Eye (tissue), 1 donor: ENCODE measurements around the gene PTGR3.
A peak's percentile ranks its signal among the peaks of the same experiment; 100 is the strongest.

ENCODE experiments used
- DNase-seq: peaks from one replicate; pipeline ENCODE4 v3.0.0-alpha.2; 2015

The PTGR3 gene

GRCh38 chr18:75209129-75209950 is at the start of gene PTGR3:
Gene PTGR3 (minus strand): TSS chr18:75209139. CDS start chr18:75209058, 81 bp downstream.
- peak; percentile 92 for DNase-seq

- DNase-seq, result no peak
Measured at GRCh38 chr18:75257605-75258004, 48.7 kb upstream of the PTGR3 start.

GRCh38 chr18:75256376-75256775 is 47.4 kb upstream of the PTGR3 start:
- DNase-seq, result no peak

GRCh38 chr18:75255094-75255493 is 46.2 kb upstream of the PTGR3 start:
- DNase-seq, result no peak

- DNase-seq, result no peak
Measured at GRCh38 chr18:75253784-75254183, 44.8 kb upstream of the PTGR3 start.

GRCh38 chr18:75253043-75253442 is 44.1 kb upstream of the PTGR3 start:
- no peak for DNase-seq

- no peak for DNase-seq
Measured at GRCh38 chr18:75252136-75252535, 43.2 kb upstream of the PTGR3 start.

DNA sequence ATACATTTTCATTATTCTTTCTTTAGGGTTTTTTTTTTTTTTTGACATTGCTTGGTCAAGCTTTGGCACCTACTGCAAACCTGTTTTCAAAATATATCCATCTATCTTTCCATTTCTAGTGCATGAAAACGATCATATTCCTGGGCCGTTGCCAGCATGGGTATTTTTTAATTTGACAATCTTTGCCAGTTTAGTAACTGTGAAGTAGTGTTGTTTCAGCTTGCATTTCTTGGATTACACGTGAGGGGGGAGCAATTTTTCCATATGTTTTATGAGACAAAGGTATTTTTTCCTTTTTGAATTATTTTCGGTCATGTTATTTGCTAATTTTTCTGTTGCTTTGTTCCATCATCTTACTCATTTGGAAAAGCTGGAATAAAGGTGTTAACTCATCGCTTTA is 42.5 kb upstream of the PTGR3 start:
- no peak for DNase-seq

DNA sequence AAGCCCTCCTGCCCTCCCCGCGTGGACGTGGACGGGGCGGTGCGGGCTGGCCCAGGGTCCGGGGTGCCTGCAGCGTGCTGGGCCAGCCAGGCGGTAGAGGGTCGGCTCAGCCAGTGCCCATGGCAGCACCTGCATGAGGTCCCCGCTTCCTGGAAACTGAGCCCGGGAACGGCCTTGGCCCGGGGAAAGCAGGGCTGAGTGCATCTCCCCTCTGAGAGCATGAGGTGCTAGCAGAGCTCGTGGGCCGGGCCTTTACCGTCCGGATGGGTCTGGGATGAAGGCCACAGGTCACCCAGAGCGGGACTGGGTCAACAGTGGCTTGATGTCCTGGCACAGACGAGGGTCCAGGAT is 41.5 kb upstream of the PTGR3 start:
- no peak for DNase-seq

DNA sequence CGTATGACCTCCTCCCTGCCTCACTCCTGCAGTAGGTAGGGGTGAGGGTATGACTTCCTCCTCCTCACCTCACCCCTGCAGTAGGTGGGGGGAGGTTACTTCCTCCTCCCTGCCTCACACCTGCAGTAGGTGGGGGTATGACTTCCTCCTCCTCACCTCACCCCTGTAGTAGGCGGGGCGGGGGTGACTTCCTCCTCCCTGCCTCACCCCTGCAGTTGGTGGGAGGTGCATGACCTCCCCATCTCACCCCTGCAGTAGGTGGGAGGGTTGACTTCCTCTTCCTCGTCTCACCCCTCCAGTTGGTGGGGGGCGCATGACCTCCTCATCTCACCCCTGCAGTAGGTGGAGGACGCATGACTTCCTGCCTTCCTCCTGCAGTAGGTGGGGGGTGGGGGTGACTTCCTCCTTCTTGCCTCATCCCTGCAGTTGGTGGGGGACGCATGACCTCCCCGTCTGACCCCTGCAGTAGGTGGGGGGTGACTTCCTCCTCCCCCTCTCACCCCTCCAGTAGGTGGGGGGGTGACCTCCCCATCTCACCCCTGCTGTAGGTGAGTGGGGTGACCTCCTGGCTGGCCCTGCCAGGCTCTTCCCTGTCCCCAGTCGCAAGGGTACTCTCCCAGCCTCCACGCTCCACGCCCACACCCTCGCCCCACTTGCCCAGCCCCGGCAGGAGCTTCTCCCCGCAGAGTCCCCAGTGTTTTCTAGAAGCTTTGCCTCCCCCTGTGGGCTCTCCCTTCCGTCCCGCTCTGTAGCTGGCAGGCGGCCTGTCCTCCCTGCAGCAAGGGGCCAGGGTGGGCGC is 40.9 kb upstream of the PTGR3 start:
- DNase-seq, result no peak

GRCh38 chr18:75249175-75249518 is 40.2 kb upstream of the PTGR3 start:
- no peak for DNase-seq

GRCh38 chr18:75248426-75249174 is 39.7 kb upstream of the PTGR3 start:
- peak; percentile 52 for DNase-seq

DNA sequence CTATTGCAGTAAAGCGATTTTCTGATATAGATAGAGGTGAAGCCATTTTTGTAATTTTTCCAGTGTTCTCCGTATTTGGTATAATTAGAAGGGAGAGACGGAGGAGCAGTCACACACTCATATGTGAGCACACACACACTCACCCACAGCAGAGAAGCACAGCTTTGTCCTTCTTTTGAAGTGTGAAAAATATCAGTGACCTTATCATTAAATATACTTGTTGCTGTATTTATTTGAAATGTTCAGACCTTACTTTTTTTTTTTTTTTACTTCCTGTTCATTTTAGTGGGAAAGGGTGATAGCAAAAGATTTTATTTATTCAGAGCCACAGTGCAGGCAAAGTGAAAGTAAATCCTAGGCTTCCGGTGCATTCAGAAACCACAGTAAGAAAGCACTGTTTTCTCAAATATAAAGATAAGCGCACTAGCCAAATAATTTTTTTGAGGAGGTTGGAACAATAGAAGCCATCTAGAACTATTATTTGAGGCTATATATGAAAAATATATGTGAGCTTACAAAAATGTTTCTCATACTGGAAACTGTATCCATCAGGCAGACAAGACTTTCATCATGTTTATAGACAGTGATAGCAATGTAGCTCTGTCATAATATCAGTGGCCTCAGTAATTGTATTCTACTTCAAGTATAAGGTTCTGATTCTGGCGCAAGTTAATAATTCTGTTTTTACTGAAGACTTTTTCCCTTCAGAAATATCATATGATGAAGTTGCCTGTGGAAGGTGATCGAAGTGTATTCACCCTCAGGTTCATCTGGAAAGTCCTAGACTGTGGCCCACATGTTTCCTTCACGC is 38.9 kb upstream of the PTGR3 start:
- peak; percentile 56 for DNase-seq

GRCh38 chr18:75246721-75247610 is 38.0 kb upstream of the PTGR3 start:
- peak; percentile 43 for DNase-seq

DNA sequence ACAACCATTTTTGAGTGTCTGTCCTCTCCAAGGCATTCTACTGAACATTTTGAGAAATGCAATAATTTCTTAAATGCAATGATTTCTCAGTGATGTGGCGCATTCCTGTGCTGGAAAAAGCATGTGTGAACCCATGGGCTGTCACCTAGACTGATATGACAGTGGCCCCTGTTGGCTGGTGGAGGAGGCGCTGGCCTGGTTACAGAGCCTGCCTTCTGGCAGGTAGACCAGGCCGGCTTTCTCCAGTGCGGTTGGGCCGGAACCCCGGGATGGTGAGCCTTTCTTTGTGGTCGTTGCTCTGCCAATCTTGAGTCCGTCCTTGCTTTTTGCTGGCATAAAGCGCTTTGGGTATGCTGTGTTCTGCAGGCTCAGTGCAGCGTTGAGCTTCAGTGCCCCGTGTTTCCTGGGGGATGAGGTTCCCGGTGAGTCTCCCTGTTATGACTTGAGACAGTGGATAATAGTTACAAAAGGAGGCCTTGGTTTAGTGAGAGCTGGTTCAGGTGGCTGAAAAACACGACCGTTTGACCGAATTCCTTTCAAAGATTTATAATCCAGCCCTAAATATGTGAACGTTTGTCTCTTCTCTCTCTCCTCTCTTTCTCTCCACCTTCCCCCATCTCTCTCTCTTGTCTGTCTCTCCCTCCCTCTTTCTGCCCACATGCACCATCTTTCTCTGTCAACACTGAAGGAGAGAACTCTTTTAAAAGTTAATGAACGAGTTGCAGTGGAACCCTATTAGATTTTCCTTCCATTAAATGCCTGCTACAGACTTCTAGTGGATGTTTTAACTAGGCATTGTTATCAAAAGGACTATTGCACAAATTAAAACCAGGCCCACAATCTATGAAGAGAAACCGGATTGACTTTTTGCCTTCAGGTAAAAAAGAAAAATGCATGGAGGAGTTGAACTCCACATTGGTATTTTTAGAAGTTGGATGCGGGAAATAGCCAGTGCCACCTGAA is 35.7 kb upstream of the PTGR3 start:
- no peak for DNase-seq

- DNase-seq, result no peak
Measured at GRCh38 chr18:75241705-75242104, 32.8 kb upstream of the PTGR3 start.

DNA sequence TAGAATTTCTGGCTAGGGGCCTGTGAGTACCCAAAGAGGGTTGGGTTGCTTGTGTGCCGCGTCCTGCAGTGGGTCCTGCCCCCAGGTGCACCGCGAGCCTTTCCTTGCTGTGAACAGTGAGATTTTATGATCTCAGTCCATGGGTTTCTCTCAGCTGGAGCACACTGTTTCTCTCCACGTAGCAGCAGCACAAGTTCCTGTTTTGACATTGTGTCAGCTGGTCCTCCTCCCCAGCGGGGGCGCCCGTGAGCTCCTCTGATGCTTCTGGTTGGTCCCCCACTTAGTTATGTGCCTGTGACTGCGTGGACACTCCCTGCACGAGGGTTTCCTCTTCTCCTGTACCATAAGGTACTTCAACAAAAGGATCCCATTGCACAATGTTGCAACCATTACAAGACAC is 31.5 kb upstream of the PTGR3 start:
- no peak for DNase-seq

GRCh38 chr18:75238786-75239185 is 29.8 kb upstream of the PTGR3 start:
- no peak for DNase-seq

DNA sequence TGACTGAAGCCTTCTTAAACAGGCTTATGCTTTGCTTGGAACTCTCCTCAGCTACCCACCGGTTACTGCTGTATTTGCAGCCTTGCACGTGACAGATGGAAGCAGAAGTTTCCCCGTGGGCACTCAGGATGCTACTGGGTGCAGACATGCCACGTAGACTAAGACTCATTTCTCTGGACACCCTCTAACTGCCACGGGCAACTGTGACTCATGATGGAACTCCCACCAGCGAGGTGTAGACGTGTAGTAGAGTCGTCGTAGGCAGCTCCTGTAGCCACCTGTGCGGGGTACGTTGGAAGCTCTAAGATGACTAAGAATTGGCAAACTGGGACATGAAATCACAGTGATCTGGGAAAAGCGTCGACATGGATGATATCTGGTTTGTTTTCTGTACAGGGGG is 29.2 kb upstream of the PTGR3 start:
- DNase-seq, result no peak

DNA sequence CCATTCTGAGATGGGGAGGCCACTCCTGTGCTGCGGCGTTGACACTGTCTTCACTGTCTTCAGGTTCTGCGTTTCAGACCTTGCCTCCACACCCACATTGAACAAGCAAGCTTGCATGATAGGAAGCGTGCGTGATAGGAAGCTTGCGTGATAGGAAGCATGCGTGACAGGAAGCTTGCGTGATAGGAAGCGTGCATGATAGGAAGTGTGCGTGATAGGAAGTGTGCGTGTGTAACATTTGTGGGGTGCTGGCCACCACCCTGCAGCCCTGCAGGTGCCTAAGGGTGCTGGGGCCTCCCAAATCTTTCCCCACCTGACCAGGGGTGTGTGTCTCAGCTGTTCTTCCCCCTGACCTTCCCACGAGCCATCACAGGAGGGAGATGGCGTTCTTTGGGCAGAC is 27.0 kb upstream of the PTGR3 start:
- no peak for DNase-seq
